SU-DHL-6 (cell line): ENCODE results near the gene C17orf58.

Source experiments
- EZH2phosphoT487 ChIP-seq: fragments of 200-600 bp; sonication (generic), shearing (Covaris generic); conservative IDR thresholded peaks from 2 replicates; pipeline ENCODE4 v1.6.1; 2018; ENCODE audit warnings: mild to moderate bottlenecking, antibody characterized with exemption, low read length, moderate library complexity, mixed read lengths
- TF ChIP-seq, protein P1 (sequence below): fragments of 200-600 bp; sonication (generic); IDR thresholded peaks from one replicate; pipeline ENCODE4 v1.5.1; 2017; ENCODE audit warnings: antibody characterized with exemption, mild to moderate bottlenecking, low read length, moderate library complexity; ENCODE audit not compliant: insufficient read depth, poor library complexity, severe bottlenecking

GRCh38 chr17:67983383-67983688, 12.9 kb downstream of the C17orf58 start:
- TF ChIP-seq, protein P1, sequence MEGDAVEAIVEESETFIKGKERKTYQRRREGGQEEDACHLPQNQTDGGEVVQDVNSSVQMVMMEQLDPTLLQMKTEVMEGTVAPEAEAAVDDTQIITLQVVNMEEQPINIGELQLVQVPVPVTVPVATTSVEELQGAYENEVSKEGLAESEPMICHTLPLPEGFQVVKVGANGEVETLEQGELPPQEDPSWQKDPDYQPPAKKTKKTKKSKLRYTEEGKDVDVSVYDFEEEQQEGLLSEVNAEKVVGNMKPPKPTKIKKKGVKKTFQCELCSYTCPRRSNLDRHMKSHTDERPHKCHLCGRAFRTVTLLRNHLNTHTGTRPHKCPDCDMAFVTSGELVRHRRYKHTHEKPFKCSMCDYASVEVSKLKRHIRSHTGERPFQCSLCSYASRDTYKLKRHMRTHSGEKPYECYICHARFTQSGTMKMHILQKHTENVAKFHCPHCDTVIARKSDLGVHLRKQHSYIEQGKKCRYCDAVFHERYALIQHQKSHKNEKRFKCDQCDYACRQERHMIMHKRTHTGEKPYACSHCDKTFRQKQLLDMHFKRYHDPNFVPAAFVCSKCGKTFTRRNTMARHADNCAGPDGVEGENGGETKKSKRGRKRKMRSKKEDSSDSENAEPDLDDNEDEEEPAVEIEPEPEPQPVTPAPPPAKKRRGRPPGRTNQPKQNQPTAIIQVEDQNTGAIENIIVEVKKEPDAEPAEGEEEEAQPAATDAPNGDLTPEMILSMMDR, result no peak
- no peak for TF ChIP-seq EZH2phosphoT487
